Superior temporal gyrus (tissue), 1 donor: ENCODE measurements around the gene FXYD1.
"Not testable (repeated sequence)": the region's sequence is repeated elsewhere in the genome, so short reads cannot be mapped to it uniquely, and the experiment has no call there.

Source experiments
- DNase-seq: peaks from one replicate; pipeline ENCODE4 v3.0.0-alpha.2; 2016; ENCODE audit errors: extremely low spot score

FXYD1 gene

DNA sequence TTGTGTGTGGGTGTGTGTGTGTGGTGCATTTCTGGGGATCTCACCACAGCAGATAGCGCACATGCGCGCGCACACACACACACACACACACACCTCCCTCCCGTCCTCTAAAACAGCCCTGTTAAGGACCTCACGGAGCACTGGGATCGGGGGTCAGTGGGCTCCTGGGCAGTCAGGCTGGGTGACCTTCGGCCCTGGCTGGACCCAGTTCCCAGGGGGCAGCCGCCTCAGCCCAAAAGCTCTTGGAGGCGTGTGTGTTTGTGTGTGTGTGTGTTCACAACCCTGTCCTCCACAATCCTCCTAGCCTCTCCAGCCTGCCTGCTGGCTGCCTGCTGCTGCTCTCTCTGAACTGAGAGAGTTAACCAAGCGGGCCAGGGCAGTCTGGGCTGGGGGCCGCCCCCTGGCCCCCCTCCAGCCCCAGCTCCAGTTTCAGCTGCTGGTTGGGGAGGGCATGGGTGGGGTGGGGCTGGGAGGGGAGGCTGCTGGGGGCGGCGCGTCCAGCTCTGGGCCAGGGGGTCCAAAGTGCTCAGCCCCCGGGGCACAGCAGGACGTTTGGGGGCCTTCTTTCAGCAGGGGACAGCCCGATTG, at the start of gene FXYD1:
Gene FXYD1 (plus strand): TSS at position 520 of the 588 bp plus-strand sequence. CDS start 1,256 bp downstream, outside the sequence.
- DNase-seq = no peak

GRCh38 chr19:35089554-35089953, 49.1 kb upstream of the FXYD1 start:
- no peak for DNase-seq

- no peak for DNase-seq
Measured at GRCh38 chr19:35090160-35090505, 48.5 kb upstream of the FXYD1 start.

DNA sequence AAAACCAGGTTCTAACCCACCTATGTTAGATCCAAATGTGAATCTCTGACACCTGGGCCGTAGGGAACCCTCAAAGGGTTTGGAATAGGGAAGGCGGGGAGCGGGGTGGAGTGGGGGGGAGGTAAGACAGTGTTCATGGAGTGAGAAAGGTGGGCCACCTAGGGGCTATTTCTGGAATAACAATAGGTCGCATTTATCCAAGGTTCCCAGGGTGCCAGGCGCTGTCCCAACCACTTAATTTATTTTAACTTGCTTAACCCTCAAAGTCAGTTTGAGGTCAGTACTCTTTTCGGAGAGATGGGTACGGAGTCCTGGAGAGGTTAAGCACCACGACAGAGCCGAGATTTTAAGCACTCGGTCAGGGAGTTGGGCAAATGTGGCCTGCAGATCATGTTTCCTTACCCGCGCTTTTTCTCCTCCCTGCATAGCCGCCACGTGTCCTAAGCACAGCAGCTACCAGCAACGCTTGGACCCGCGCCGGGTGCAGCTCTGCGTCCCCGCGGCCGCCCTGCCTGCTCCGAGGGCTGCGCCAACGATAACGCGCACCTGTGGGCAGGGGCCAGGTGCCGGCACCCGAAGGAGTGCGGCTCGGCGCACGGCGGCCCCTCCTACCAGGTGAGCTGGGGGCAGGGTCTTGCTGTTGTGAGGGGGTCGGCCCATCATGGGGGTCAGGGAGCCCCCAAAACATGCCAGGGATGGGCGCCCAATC, 48.0 kb upstream of the FXYD1 start:
- DNase-seq = peak; percentile 89

DNA sequence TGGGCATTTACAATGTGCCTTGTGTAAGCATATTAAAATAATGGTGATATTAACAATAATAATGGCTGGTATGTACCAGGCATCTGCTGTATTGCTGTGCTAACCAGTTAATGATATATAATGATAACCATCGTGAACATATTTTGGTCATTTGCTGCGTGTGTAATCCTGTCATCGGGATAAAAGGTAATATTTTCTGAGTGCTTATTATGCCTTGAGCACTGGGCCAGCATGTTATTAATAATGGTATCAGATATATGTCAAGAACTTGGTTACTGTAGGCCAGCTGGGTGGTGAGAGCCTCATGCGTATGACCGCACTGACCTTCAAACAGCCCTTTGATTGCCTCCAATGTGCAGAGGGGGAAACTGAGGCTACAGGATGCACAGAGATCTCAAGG, 45.2 kb upstream of the FXYD1 start:
- DNase-seq = no peak

- no peak for DNase-seq
Measured at GRCh38 chr19:35093941-35094647, 44.5 kb upstream of the FXYD1 start.

DNA sequence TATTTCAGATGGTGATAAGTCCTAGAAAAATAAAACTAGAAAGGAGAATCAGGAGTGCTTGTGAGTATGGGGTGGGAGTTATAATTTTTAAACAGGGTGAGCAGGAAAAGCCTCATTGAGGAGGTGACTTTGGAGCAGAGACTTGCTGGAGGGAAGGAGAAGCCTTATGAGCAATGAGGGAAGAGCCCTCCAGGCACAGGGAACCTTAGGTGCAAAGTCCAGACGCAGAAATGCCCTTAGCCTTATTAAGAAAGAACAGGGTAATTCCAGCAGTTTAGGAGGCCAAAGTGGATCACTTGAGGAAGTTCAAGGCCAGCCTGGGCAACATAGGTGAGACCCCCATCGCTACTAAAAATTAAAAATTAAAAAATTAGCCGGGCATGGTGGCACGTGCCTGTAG, 44.0 kb upstream of the FXYD1 start:
- DNase-seq = no peak

DNA sequence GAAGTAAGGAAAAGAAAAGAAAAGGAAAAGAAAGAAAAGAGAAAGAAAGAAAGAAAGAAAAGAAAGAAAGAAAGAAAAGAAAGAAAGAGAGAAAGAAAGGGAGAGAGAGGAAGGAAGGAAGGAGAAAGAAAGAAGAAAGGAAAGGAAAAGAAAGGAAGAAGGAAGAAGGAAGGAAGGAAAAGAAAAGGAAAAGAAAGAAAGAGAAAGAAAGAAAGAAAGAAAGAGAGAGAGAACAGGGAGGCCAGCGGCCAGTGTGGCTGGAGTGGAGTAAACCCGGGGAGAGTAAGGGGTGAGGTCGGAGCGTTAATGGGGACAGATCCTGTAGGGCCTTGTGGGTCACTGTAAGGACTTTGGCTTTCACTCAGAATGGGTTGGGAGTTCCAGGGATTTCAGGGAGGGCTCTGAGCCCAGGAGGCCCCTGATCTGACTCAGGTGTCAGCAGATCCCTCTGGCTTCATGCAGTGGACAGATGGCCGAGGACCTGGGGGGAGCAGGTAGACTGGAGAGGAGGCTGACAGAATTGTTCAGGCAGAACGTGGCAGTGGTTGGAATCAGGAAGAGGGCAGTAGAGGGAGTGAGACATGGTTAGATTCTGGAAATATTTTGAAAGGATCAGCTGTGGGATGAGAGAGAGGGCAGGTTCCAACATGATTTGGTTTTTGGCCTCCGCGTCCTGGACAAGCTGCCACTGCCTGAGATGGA, 42.8 kb upstream of the FXYD1 start:
- DNase-seq = no peak

- DNase-seq = no peak
Measured at GRCh38 chr19:35098413-35099049, 40.1 kb upstream of the FXYD1 start.

GRCh38 chr19:35099155-35099896, 39.3 kb upstream of the FXYD1 start:
- no peak for DNase-seq

- DNase-seq = no peak
Measured at GRCh38 chr19:35099897-35100275, 38.7 kb upstream of the FXYD1 start.

- DNase-seq = no peak
Measured at GRCh38 chr19:35100588-35101533, 37.8 kb upstream of the FXYD1 start.

- not testable (repeated sequence) for DNase-seq
Measured at GRCh38 chr19:35101949-35102348, 36.7 kb upstream of the FXYD1 start.

- not testable (repeated sequence) for DNase-seq
Measured at GRCh38 chr19:35103614-35104013, 35.0 kb upstream of the FXYD1 start.

DNA sequence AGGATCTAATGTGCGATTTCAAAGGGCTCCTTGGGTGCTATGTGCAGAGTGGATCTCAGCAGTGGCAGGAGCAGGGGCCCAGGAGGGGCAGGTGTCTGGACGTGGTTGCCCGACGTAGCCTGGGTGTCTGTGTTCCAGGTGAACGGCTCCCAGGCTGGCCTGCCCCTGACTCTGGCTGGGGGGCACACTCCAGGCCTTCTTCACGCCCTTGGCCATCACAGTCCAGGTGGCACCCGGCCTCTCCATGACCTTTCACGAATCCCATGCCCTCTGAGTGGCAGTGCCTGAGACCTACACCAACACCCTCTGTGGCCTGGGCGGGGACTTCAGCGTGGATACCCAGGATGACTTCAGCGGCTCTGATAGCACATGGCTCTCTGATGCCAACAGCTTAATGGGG, 34.3 kb upstream of the FXYD1 start:
- no peak for DNase-seq

GRCh38 chr19:35105047-35105410, 33.6 kb upstream of the FXYD1 start:
- no peak for DNase-seq

GRCh38 chr19:35105411-35106290, 33.0 kb upstream of the FXYD1 start:
- DNase-seq = no peak

DNA sequence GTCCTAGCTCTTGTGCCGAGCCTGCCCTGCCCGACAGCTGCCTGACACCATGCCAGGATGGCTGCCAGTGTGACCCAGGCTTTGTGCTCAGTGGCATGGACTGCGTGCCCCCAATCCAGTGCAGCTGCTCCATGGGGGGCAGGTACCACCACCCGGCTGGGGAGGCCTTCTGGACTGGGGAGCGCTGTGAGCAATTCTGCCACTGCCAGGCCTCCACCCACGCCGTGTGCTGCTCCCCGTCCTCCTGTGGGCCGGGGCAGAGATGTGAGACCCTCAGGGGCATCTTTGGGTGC, 32.4 kb upstream of the FXYD1 start:
- peak; percentile 85 for DNase-seq

DNA sequence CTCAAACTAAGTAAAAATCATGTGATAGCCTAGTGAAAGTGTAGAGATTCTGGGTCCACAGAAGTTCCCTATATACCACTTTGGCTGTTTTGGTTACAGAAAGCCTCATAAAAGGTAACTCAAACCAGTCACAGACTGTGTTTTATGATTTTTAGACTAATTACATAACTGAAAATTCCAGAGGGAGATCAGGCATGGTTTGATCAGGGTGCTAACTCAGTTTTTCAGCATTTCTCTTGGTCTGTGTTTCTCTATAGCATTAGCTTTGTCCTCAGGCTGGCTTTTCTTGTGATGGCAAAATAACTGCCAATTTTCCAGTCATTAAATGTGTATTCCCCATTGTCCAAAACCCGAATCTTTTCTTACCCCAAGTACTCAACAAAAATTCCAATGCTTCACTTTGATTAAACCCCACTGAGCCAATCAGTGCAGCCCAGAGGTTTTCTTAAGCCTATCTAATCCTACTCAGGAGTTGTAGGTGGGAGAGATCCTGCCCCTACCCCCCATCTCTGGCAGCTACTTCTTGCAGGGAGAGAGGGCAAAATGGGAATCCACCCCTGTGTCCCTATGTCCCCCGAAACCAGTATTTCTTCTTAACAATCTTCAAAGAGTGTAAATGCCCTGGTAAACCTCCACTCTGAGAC, 31.6 kb upstream of the FXYD1 start:
- peak; percentile 64 for DNase-seq
